ENCODE results near the gene SPSB3.
"Not testable (repeated sequence)": the region's sequence is repeated elsewhere in the genome, so short reads cannot be mapped to it uniquely, and the experiment has no call there.

The SPSB3 gene

DNA sequence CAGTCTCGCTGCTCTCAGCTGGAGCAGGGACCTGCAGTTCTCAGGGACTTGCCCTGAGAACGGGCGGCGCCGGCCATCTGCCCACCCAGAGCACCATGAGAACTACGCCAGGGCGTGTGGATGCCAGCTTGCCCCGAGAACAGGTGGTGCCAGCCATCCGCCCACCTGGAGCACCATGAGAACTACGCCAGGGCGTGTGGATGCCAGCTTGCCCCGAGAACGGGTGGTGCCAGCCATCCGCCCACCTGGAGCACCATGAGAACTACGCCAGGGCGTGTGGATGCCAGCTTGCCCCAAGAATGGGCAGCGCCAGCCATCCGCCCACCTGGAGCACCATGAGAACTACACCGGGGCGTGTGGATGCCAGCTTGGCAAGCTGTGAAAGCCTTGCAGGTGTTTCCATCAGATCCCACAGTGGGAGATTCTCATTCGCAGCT lies 49.8 kb downstream of the SPSB3 start:
- not testable (repeated sequence) for H3K36me3 Mint-ChIP-seq, H3K9me3 Mint-ChIP-seq, H3K4me3 Mint-ChIP-seq, H3K4me1 Mint-ChIP-seq, H3K27me3 Mint-ChIP-seq, H3K27ac Mint-ChIP-seq

DNA sequence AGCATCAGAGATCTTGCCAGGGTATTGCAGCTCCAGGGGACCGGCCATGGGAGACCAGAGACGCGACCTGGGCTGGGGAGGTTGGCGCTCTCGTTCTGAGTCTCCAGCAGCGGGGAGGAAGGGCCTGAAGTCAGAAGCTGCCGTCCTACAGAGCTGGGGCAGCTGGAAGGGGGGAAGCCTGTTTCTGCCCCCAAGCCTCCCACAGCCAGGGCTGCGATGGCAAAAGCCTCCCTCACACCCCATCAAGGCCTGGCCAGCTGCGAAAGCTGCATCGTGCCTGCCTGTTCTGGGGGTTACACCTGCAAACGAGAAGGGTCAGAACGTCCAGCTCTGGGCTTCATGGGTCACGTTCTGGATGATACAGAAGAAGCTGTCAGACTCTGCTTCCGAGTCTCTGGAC lies 50.3 kb downstream of the SPSB3 start:
- Mint-ChIP-seq H3K9me3 (no peaks in the 10 kb centered on the region), H3K27ac (no peak overlapping the region), H3K36me3 (peaks cover 1% of the 10 kb centered on the region), H3K27me3 (no peaks in the 10 kb centered on the region), H3K4me3 (no peak overlapping the region), H3K4me1 (peaks cover 4% of the 10 kb centered on the region)

DNA sequence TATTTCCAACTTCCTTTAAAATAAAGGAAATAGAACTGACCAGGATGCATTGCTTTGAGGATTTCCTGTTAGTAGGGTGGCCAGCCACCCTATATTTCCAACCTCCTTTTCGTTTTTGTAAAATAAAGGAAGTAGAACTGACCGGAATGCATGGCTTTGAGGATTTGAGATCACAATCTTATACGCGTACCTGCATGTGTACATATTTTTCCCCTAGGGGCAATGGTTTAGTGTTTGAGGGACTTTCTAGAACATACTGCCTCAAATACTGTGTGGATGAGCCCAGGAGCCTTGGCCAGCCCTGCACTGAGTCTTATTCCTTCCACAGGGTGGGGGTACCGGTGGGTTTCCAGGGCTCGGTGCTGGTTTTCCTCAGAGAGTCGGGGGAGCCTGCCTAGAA lies 50.8 kb downstream of the SPSB3 start:
- Mint-ChIP-seq H3K36me3 (peaks cover 4% of the 10 kb centered on the region), H3K27me3 (no peaks in the 10 kb centered on the region), H3K9me3 (no peaks in the 10 kb centered on the region), H3K4me3 (no peak overlapping the region), H3K4me1 (peaks cover 7% of the 10 kb centered on the region), H3K27ac (no peak overlapping the region)

DNA sequence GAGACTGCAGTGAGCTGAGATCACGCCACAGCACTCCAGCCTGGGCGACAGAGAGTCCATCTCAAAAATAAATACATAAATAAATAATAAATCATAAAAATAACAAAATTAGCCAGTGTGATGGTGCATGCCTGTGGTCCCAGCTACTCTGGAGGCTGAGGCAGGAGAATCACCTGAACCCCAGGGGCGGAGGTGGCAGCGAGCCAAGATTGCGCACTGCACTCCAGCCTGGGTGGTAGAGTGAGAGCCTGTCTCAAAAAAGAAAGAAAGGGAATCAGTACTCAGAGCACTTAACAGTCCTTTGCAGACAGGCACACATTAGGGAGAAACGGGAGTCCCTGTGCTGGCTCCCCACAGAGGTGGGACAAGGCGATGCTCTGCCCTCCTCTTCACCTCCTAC lies 51.3 kb downstream of the SPSB3 start:
- Mint-ChIP-seq H3K36me3 (peaks cover 4% of the 10 kb centered on the region), H3K4me1 (peaks cover 7% of the 10 kb centered on the region), H3K4me3 (no peak overlapping the region), H3K27me3 (no peaks in the 10 kb centered on the region), H3K27ac (no peak overlapping the region), H3K9me3 (no peaks in the 10 kb centered on the region)

DNA sequence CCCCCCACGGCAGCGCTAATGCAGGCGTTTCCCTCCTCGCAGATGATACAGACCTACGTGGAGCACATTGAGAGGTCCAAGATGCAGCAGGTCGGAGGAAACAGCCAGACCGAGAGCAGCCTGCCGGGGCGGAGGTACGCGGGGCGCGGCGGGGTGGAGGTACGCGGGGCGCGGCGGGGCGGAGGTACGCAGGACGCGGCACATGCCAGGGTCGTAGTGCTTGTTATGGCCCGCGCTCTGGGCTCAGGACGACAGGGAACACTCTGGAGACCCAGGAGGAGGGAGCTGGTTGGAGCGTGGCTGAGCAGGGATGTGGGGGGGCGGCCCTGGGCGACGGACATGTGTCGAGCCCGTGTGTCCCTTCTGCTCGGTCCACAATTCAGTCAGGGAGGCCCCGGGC lies 52.9 kb downstream of the SPSB3 start:
- Mint-ChIP-seq H3K4me3 (no peak overlapping the region), H3K27me3 (no peaks in the 10 kb centered on the region), H3K36me3 (peaks cover 4% of the 10 kb centered on the region), H3K4me1 (peaks cover 7% of the 10 kb centered on the region), H3K27ac (no peak overlapping the region), H3K9me3 (no peaks in the 10 kb centered on the region)

DNA sequence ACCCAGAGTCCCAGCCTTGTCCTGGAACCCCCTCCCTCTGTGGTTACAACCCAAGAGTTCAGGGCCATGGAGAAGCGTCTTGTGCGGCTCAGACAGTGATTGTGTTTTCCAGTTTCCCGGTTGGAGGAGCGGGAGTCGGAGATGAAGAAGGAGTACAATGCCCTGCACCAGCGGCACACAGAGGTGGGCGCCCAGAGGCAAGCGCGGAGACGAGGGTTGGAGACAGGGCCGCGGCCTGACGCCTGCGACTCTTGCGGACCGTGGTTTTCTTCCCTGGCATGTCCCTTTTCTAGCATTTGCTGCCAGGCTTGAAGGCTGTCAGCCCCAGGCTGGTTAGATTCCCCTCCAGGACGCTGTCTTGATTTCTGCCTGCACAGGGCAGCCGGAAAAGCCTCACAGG lies 53.3 kb downstream of the SPSB3 start:
- Mint-ChIP-seq H3K4me3 (no peak overlapping the region), H3K4me1 (peaks cover 7% of the 10 kb centered on the region)

DNA sequence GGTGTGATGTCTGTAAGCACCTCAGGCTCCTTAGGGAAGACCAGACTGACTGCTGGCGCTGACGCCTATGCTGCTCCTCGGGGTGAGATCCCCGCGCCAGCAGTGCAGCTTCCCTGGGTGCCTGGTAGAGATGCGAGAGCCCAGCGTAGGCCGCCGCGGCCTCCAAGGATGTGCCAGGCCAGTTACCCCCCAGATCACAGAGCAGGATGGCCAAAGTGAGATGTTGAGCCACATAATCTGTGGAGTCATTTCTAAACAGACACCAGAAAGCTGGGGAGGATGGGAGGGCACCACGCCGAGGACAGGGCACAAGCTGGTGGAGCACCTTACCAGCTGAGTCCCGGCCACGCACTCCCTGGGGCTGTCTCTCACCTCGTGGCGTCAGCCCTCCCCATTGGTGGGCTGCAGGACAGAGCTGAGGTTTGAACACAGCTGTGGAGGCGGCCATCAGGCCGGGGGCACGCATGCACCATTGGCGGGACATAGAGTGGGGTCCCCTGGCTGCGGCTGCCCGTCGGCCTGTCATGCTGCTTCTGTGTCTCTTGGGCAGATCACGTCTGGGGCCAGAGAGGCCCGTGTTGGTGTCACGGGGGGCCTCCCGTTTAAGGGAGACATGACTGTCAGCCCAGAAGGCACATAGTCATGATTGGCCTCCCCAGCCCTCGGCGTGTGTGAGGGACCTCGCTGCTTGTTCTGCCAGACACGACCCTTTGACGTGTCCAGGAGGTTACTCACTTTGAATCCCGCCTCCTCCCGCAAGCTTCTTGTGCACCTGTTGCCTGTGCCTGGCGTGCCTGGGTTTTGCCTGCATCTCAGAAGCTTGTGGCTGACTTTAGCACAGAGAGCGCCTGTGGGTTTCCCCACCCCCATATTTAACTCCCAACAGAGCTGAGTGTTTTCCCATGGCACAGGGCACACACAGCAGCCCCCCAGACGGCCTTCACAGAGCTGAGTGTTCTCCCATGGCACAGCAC lies 54.4 kb downstream of the SPSB3 start:
- Mint-ChIP-seq H3K36me3 (peaks cover 4% of the 10 kb centered on the region), H3K9me3 (no peaks in the 10 kb centered on the region), H3K4me3 (no peak overlapping the region), H3K4me1 (peaks cover 16% of the 10 kb centered on the region), H3K27me3 (no peaks in the 10 kb centered on the region), H3K27ac (no peak overlapping the region)

More for the DNA sequence above, 53.3 kb downstream of the SPSB3 start:
- H3K36me3 Mint-ChIP-seq: peaks cover 4% of the 10 kb centered on the region
- no peaks in the 10 kb centered on the region for H3K27me3 Mint-ChIP-seq
- H3K27ac Mint-ChIP-seq: no peak overlapping the region
- no peaks in the 10 kb centered on the region for H3K9me3 Mint-ChIP-seq
